Urinary bladder (tissue), 4 donors: ENCODE measurements around the gene MTF2. TPM values are rescaled to one million over a fixed set of nuclear protein-coding genes. Genes with fewer than 3 reads are reported as not detected.

Source experiments
- DNase-seq: peaks from one replicate; pipeline ENCODE4 v3.0.0-alpha.2; 2015; ENCODE audit errors: extremely low spot score
- H3K27ac ChIP-seq: one replicate; pipeline ENCODE4 v1.5.1; 2013; ENCODE audit warnings: low read depth, mild to moderate bottlenecking, moderate library complexity
- H3K36me3 ChIP-seq: one replicate; pipeline ENCODE4 v1.6.1; 2013; ENCODE audit warnings: mild to moderate bottlenecking, moderate library complexity; ENCODE audit not compliant: insufficient read depth
- H3K4me1 ChIP-seq: one replicate; pipeline ENCODE4 v1.6.1; 2013; ENCODE audit warnings: mild to moderate bottlenecking, moderate library complexity; ENCODE audit not compliant: insufficient read depth
- H3K4me3 ChIP-seq: one replicate; pipeline ENCODE4 v1.5.1; 2013; ENCODE audit warnings: low read depth, low read length
- WGBS: extraction: QIAGEN DNeasy Blood & Tissue Kit; methylation state at CpG from one replicate; pipeline ENCODE4 v1.1.7; 2013; 5-methylcytosine and 5-hydroxymethylcytosine counted together
- polyA plus RNA-seq: library from polyadenylated mRNA; stranded (reverse); fragments of 200-250 nt; gene quantifications from one replicate; pipeline ENCODE4 v1.2.3, GENCODE V29; 2013
- total RNA-seq: library from RNA; depleted of rRNA; stranded (reverse); fragments of >200 nt; gene quantifications from one replicate; pipeline ENCODE4 v1.2.3, GENCODE V29; 2014
- donor health status: healthy with polysubstance abuse.
- donor health status: healthy.

The MTF2 gene
- total and polyA plus RNA-seq, 2 donors, result 7.9 to 72.4 TPM

GRCh38 chr1:93106226-93106625 is 27.1 kb downstream of the MTF2 start:
- Histone ChIP-seq H3K4me1 (no peaks in the 10 kb centered on the region), H3K4me3 (no peak overlapping the region), H3K27ac (no peak overlapping the region), H3K36me3 (no peaks in the 10 kb centered on the region)
- no peak for DNase-seq
- WGBS, result 91% methylated on average over 2 of the region's 2 CpGs

GRCh38 chr1:93107395-93107794 is 28.3 kb downstream of the MTF2 start:
- no peak for DNase-seq
- over 99% methylated on average over 4 of the region's 4 CpGs for WGBS
- Histone ChIP-seq H3K4me3 (no peak overlapping the region), H3K4me1 (no peaks in the 10 kb centered on the region), H3K27ac (no peak overlapping the region), H3K36me3 (no peaks in the 10 kb centered on the region)

- no peak overlapping the region for H3K4me3 ChIP-seq
- WGBS, result 98% methylated on average over 2 of the region's 2 CpGs
- no peaks in the 10 kb centered on the region for H3K36me3 ChIP-seq
- no peak for DNase-seq
- no peak overlapping the region for H3K27ac ChIP-seq
- H3K4me1 ChIP-seq, result no peaks in the 10 kb centered on the region
Measured at GRCh38 chr1:93108335-93108734, 29.3 kb downstream of the MTF2 start.

GRCh38 chr1:93109578-93109977 is 30.5 kb downstream of the MTF2 start:
- WGBS, result 96% methylated on average over 2 of the region's 2 CpGs

GRCh38 chr1:93111065-93111464 is 32.0 kb downstream of the MTF2 start:
- 50% methylated on average over 1 of the region's 1 CpG for WGBS
- DNase-seq, result no peak
- no peak overlapping the region for H3K27ac ChIP-seq
- no peak overlapping the region for H3K4me3 ChIP-seq
- H3K4me1 ChIP-seq, result no peaks in the 10 kb centered on the region
- peaks cover 2% of the 10 kb centered on the region for H3K36me3 ChIP-seq

More at GRCh38 chr1:93109578-93109977, 30.5 kb downstream of the MTF2 start:
- Histone ChIP-seq H3K4me3 (no peak overlapping the region), H3K36me3 (no peaks in the 10 kb centered on the region), H3K4me1 (no peaks in the 10 kb centered on the region), H3K27ac (no peak overlapping the region)
- DNase-seq, result no peak

- Histone ChIP-seq H3K4me3 (no peak overlapping the region), H3K36me3 (peaks cover 3% of the 10 kb centered on the region), H3K27ac (no peak overlapping the region), H3K4me1 (no peaks in the 10 kb centered on the region)
- DNase-seq, result no peak
Measured at GRCh38 chr1:93111561-93111960, 32.5 kb downstream of the MTF2 start.

- Histone ChIP-seq H3K4me1 (no peaks in the 10 kb centered on the region), H3K27ac (no peak overlapping the region), H3K36me3 (peaks cover 3% of the 10 kb centered on the region), H3K4me3 (no peak overlapping the region)
- 97% methylated on average over 3 of the region's 3 CpGs for WGBS
- DNase-seq, result no peak
Measured at GRCh38 chr1:93113127-93113526, 34.0 kb downstream of the MTF2 start.

GRCh38 chr1:93114391-93114790 is 35.3 kb downstream of the MTF2 start:
- peaks cover 3% of the 10 kb centered on the region for H3K36me3 ChIP-seq
- H3K4me1 ChIP-seq, result no peaks in the 10 kb centered on the region
- 96% methylated on average over 2 of the region's 2 CpGs for WGBS
- no peak overlapping the region for H3K4me3 ChIP-seq
- H3K27ac ChIP-seq, result no peak overlapping the region
- no peak for DNase-seq

GRCh38 chr1:93120614-93121013 is 41.5 kb downstream of the MTF2 start:
- Histone ChIP-seq H3K27ac (no peak overlapping the region), H3K36me3 (peaks cover 3% of the 10 kb centered on the region), H3K4me1 (no peaks in the 10 kb centered on the region), H3K4me3 (no peak overlapping the region)
- DNase-seq, result no peak

- no peak for DNase-seq
- no peaks in the 10 kb centered on the region for H3K4me1 ChIP-seq
- 96% methylated on average over 4 of the region's 4 CpGs for WGBS
- no peak overlapping the region for H3K4me3 ChIP-seq
- no peaks in the 10 kb centered on the region for H3K36me3 ChIP-seq
- H3K27ac ChIP-seq, result no peak overlapping the region
Measured at GRCh38 chr1:93123201-93123783, 44.2 kb downstream of the MTF2 start.

GRCh38 chr1:93124556-93125355 is 45.7 kb downstream of the MTF2 start:
- no peak overlapping the region for H3K4me3 ChIP-seq
- 69% methylated on average over 4 of the region's 4 CpGs for WGBS
- H3K27ac ChIP-seq, result no peak overlapping the region
- no peak for DNase-seq
- no peaks in the 10 kb centered on the region for H3K36me3 ChIP-seq
- no peaks in the 10 kb centered on the region for H3K4me1 ChIP-seq

- H3K36me3 ChIP-seq, result no peaks in the 10 kb centered on the region
- H3K4me3 ChIP-seq, result no peak overlapping the region
- no peak overlapping the region for H3K27ac ChIP-seq
- DNase-seq, result no peak
- no peaks in the 10 kb centered on the region for H3K4me1 ChIP-seq
Measured at GRCh38 chr1:93129507-93130099, 50.5 kb downstream of the MTF2 start.

GRCh38 chr1:93132638-93133037 is 53.6 kb downstream of the MTF2 start:
- no peak overlapping the region for H3K4me3 ChIP-seq
- H3K4me1 ChIP-seq, result no peaks in the 10 kb centered on the region

GRCh38 chr1:93136445-93136844 is 57.4 kb downstream of the MTF2 start:
- no peak overlapping the region for H3K4me3 ChIP-seq
- no peaks in the 10 kb centered on the region for H3K4me1 ChIP-seq
- no peaks in the 10 kb centered on the region for H3K36me3 ChIP-seq
- DNase-seq, result no peak
- no peak overlapping the region for H3K27ac ChIP-seq
- WGBS, result 91% methylated on average over 5 of the region's 5 CpGs

More at GRCh38 chr1:93132638-93133037, 53.6 kb downstream of the MTF2 start:
- no peak overlapping the region for H3K27ac ChIP-seq
- no peak for DNase-seq
- H3K36me3 ChIP-seq, result no peaks in the 10 kb centered on the region
